ENCODE measurements around the gene RAB11FIP3.

DNA sequence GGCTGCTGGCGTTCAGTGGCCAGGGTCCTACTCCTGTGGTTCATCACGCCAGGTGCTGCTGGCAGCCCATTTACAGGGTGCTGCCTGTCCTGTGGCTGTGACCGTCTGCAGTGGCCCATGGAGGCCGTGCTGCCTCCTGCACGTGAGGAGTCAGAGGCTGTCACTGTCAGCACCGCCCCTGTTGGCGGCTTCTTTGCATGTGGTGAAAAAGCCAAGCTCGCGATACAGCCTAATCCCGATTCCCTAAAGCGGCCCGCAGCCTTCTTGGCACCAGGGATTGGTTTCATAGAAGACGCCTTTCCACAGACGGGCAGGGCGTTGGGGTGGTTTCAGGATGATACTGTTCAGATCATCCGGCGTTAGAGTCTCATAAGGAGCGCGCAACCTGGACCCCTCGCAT is 35.3 kb downstream of the RAB11FIP3 start:
- no peak for TF ChIP-seq RAD21 (IDR thresholded peaks at IDR 0.05; ENCODE audit: low read depth)
- TF ChIP-seq TAF1 (IDR thresholded peaks at IDR 0.05; ENCODE audit: low read depth): no peak
- TF ChIP-seq NFIC (IDR thresholded peaks at IDR 0.05): no peak
- no peak for TF ChIP-seq FOXM1 (IDR thresholded peaks at IDR 0.05; ENCODE audit: borderline replicate concordance, low read depth)
- TF ChIP-seq, protein P1, sequence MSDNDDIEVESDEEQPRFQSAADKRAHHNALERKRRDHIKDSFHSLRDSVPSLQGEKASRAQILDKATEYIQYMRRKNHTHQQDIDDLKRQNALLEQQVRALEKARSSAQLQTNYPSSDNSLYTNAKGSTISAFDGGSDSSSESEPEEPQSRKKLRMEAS (IDR thresholded peaks at IDR 0.05): no peak
- TF ChIP-seq EP300 (IDR thresholded peaks at IDR 0.05; ENCODE audit: borderline replicate concordance): no peak
- TF ChIP-seq, protein P2, sequence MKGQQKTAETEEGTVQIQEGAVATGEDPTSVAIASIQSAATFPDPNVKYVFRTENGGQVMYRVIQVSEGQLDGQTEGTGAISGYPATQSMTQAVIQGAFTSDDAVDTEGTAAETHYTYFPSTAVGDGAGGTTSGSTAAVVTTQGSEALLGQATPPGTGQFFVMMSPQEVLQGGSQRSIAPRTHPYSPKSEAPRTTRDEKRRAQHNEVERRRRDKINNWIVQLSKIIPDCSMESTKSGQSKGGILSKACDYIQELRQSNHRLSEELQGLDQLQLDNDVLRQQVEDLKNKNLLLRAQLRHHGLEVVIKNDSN (IDR thresholded peaks at IDR 0.05): no peak
- TF ChIP-seq CEBPB (IDR thresholded peaks at IDR 0.05): no peak
- TF ChIP-seq TCF12 (IDR thresholded peaks at IDR 0.05; ENCODE audit: low read depth): no peak
- TF ChIP-seq, protein P3, sequence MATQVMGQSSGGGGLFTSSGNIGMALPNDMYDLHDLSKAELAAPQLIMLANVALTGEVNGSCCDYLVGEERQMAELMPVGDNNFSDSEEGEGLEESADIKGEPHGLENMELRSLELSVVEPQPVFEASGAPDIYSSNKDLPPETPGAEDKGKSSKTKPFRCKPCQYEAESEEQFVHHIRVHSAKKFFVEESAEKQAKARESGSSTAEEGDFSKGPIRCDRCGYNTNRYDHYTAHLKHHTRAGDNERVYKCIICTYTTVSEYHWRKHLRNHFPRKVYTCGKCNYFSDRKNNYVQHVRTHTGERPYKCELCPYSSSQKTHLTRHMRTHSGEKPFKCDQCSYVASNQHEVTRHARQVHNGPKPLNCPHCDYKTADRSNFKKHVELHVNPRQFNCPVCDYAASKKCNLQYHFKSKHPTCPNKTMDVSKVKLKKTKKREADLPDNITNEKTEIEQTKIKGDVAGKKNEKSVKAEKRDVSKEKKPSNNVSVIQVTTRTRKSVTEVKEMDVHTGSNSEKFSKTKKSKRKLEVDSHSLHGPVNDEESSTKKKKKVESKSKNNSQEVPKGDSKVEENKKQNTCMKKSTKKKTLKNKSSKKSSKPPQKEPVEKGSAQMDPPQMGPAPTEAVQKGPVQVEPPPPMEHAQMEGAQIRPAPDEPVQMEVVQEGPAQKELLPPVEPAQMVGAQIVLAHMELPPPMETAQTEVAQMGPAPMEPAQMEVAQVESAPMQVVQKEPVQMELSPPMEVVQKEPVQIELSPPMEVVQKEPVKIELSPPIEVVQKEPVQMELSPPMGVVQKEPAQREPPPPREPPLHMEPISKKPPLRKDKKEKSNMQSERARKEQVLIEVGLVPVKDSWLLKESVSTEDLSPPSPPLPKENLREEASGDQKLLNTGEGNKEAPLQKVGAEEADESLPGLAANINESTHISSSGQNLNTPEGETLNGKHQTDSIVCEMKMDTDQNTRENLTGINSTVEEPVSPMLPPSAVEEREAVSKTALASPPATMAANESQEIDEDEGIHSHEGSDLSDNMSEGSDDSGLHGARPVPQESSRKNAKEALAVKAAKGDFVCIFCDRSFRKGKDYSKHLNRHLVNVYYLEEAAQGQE (IDR thresholded peaks at IDR 0.05; ENCODE audit: low read depth): no peak
